GM12878 (cell line): ENCODE data around the gene ISLR. TPM values are rescaled to one million over a fixed set of nuclear protein-coding genes. Genes with fewer than 3 reads are reported as not detected.

Source experiments
- BHLHE40 ChIP-seq, 2 experiments: fragments of 450-650 bp in 1 of 2; IDR thresholded peaks; 2 replicates each; pipeline ENCODE4 v1.6.1; 2011 to 2017; ENCODE audit warnings: low read depth in 2 of 2, borderline replicate concordance in 1 of 2, improper control_type of control experiment in 1 of 2, low read length in 1 of 2, mild to moderate bottlenecking in 1 of 2
- HDAC2 ChIP-seq: fragments of 200-600 bp; sonication (generic); IDR thresholded peaks from 2 replicates; pipeline ENCODE4 v1.6.1; 2017
- IKZF1 ChIP-seq: fragments of 450-650 bp; conservative IDR thresholded peaks from 2 replicates; pipeline ENCODE4 v1.6.1; 2017; ENCODE audit warnings: antibody characterized with exemption, mild to moderate bottlenecking
- MEF2B ChIP-seq: fragments of 450-650 bp; IDR thresholded peaks from 2 replicates; pipeline ENCODE4 v1.6.1; 2018; ENCODE audit warnings: mild to moderate bottlenecking, moderate library complexity; ENCODE audit not compliant: partially characterized antibody, poor library complexity, severe bottlenecking
- NR2F1 ChIP-seq: fragments of 450-650 bp; conservative IDR thresholded peaks from 2 replicates; pipeline ENCODE4 v1.6.1; 2017; ENCODE audit warnings: mild to moderate bottlenecking
- polyA plus RNA-seq, 11 experiments: library from polyadenylated mRNA; depleted of rRNA in 4 of 11; unstranded in 6 of 11; stranded (reverse) in 5 of 11; fragments of >200 nt; fragmentation: Nextera tagmentation in 4 of 11; fragmentation: Illumina TruSeq in 1 of 11; extraction: Ambion mirVana in 4 of 11; extraction: Trizol in 1 of 11; gene quantifications; 1 replicate in 1 of 11; 2 replicates in 10 of 11; pipeline versions ENCODE4 v1.2.1 to v1.2.3, GENCODE V29; 2011 to 2016; ENCODE audit warnings: inconsistent platforms in 2 of 11, missing spikeins in 2 of 11, low read depth in 1 of 11
- total RNA-seq, 4 experiments: library from RNA; depleted of rRNA in 3 of 4; stranded (reverse); fragments of >200 nt in 3 of 4; fragmentation: Illumina TruSeq in 1 of 4; extraction: Trizol in 1 of 4; gene quantifications; 2 replicates each; pipeline versions ENCODE4 v1.2.1 to v1.2.3, GENCODE V29; 2013 to 2021
- TF ChIP-seq, protein P1 (sequence below): fragments of 450-650 bp; formaldehyde crosslinking; IDR thresholded peaks from 2 replicates; pipeline ENCODE4 v1.4.0; 2022; ENCODE audit warnings: mild to moderate bottlenecking, moderate library complexity
- TF ChIP-seq, protein P2 (sequence below): fragments of 450-650 bp; IDR thresholded peaks from 2 replicates; pipeline ENCODE4 v1.6.1; 2014; ENCODE audit warnings: mild to moderate bottlenecking

ISLR gene
- total and polyA plus RNA-seq, 10 of the 15 experiments (the other 5 are each of a cell fraction or from before 2014, with no cell fraction given): 0.03 to 1.8 (median 0.54) TPM

DNA sequence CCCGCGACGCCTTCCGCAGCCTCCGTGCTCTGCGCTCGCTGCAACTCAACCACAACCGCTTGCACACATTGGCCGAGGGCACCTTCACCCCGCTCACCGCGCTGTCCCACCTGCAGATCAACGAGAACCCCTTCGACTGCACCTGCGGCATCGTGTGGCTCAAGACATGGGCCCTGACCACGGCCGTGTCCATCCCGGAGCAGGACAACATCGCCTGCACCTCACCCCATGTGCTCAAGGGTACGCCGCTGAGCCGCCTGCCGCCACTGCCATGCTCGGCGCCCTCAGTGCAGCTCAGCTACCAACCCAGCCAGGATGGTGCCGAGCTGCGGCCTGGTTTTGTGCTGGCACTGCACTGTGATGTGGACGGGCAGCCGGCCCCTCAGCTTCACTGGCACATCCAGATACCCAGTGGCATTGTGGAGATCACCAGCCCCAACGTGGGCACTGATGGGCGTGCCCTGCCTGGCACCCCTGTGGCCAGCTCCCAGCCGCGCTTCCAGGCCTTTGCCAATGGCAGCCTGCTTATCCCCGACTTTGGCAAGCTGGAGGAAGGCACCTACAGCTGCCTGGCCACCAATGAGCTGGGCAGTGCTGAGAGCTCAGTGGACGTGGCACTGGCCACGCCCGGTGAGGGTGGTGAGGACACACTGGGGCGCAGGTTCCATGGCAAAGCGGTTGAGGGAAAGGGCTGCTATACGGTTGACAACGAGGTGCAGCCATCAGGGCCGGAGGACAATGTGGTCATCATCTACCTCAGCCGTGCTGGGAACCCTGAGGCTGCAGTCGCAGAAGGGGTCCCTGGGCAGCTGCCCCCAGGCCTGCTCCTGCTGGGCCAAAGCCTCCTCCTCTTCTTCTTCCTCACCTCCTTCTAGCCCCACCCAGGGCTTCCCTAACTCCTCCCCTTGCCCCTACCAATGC, 2.0 kb downstream of the ISLR start (continued):
- TF ChIP-seq IKZF1: no peak
- no peak for TF ChIP-seq MEF2B
- TF ChIP-seq, protein P1, sequence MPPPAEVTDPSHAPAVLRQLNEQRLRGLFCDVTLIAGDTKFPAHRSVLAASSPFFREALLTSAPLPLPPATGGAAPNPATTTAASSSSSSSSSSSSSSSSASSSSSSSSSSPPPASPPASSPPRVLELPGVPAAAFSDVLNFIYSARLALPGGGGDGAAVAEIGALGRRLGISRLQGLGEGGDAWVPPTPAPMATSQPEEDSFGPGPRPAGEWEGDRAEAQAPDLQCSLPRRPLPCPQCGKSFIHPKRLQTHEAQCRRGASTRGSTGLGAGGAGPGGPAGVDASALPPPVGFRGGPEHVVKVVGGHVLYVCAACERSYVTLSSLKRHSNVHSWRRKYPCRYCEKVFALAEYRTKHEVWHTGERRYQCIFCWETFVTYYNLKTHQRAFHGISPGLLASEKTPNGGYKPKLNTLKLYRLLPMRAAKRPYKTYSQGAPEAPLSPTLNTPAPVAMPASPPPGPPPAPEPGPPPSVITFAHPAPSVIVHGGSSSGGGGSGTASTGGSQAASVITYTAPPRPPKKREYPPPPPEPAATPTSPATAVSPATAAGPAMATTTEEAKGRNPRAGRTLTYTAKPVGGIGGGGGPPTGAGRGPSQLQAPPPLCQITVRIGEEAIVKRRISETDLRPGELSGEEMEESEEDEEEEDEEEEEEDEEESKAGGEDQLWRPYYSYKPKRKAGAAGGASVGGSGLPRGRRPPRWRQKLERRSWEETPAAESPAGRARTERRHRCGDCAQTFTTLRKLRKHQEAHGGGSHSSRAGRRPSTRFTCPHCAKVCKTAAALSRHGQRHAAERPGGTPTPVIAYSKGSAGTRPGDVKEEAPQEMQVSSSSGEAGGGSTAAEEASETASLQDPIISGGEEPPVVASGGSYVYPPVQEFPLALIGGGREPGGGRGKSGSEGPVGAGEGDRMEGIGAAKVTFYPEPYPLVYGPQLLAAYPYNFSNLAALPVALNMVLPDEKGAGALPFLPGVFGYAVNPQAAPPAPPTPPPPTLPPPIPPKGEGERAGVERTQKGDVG (CRISPR knock-in tag): no peak
- no peak for TF ChIP-seq HDAC2
- TF ChIP-seq, protein P2, sequence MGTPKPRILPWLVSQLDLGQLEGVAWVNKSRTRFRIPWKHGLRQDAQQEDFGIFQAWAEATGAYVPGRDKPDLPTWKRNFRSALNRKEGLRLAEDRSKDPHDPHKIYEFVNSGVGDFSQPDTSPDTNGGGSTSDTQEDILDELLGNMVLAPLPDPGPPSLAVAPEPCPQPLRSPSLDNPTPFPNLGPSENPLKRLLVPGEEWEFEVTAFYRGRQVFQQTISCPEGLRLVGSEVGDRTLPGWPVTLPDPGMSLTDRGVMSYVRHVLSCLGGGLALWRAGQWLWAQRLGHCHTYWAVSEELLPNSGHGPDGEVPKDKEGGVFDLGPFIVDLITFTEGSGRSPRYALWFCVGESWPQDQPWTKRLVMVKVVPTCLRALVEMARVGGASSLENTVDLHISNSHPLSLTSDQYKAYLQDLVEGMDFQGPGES: no peak
- no peak for TF ChIP-seq BHLHE40 (IDR thresholded peaks at IDR 0.05; ENCODE audit: borderline replicate concordance in 1 of 2, low read depth in 2 of 2, low read length in 1 of 2)
- no peak for TF ChIP-seq NR2F1
